Panc1 (cell line): ENCODE measurements around the gene SERPINF2.

Source experiments
- CTCF ChIP-seq: fragments of 450-650 bp; IDR thresholded peaks from 2 replicates; pipeline ENCODE4 v1.5.1; 2017; ENCODE audit warnings: mild to moderate bottlenecking
- POLR2AphosphoS5 ChIP-seq: IDR thresholded peaks from 2 replicates; pipeline ENCODE4 v1.6.1; 2012; ENCODE audit warnings: mild to moderate bottlenecking, low read depth, low read length, moderate library complexity

GRCh38 chr17:1802429-1802828, 59.8 kb downstream of the SERPINF2 start:
- TF ChIP-seq CTCF (no peak), POLR2AphosphoS5 (no peak)
